Hepatic stellate cell (primary cell): Measurements from ENCODE around the gene PPP1R12C.
"Not testable (repeated sequence)": the region's sequence is repeated elsewhere in the genome, so short reads cannot be mapped to it uniquely, and the experiment has no call there.

Source experiments
- DNase-seq: peaks from one replicate; pipeline ENCODE4 v3.0.0; 2011; ENCODE audit warnings: low spot score

The PPP1R12C gene

GRCh38 chr19:55076321-55076720 is 41.1 kb downstream of the PPP1R12C start:
- DNase-seq, result no peak

- no peak for DNase-seq
These were observed 42.0 kb downstream of the PPP1R12C start, which contains the start of gene EPS8L1 for GRCh38 chr19:55075371-55075998. EPS8L1 (plus strand) TSS chr19:55075869; CDS start chr19:55076445, 576 bp downstream.

- no peak for DNase-seq
These were observed 45.5 kb downstream of the PPP1R12C start for GRCh38 chr19:55071913-55072312.

GRCh38 chr19:55071129-55071502 is 46.3 kb downstream of the PPP1R12C start:
- peak; percentile 83 for DNase-seq

GRCh38 chr19:55070466-55071128 is 46.8 kb downstream of the PPP1R12C start:
- DNase-seq, result no peak

GRCh38 chr19:55069865-55070197 is 47.6 kb downstream of the PPP1R12C start:
- no peak for DNase-seq

GRCh38 chr19:55068950-55069864 is 48.2 kb downstream of the PPP1R12C start:
- DNase-seq, result peak; percentile 60

- DNase-seq, result no peak
These were observed 49.6 kb downstream of the PPP1R12C start for GRCh38 chr19:55067869-55068268.

- no peak for DNase-seq
These were observed 51.2 kb downstream of the PPP1R12C start for GRCh38 chr19:55066107-55066709.

- not testable (repeated sequence) for DNase-seq
These were observed 51.9 kb downstream of the PPP1R12C start for GRCh38 chr19:55065516-55065915.

- no peak for DNase-seq
These were observed 54.0 kb downstream of the PPP1R12C start for GRCh38 chr19:55063492-55063843.

GRCh38 chr19:55062735-55063491 is 54.5 kb downstream of the PPP1R12C start, which contains the start of gene RDH13:
RDH13 (minus strand) TSS chr19:55063148; CDS start chr19:55063032, 116 bp downstream.
- DNase-seq, result peak; percentile 99

GRCh38 chr19:55060287-55060686 is 57.1 kb downstream of the PPP1R12C start:
- not testable (repeated sequence) for DNase-seq

GRCh38 chr19:55058781-55059610 is 58.4 kb downstream of the PPP1R12C start:
- no peak for DNase-seq

- DNase-seq, result no peak
These were observed 60.6 kb downstream of the PPP1R12C start for GRCh38 chr19:55056827-55057226.

- DNase-seq, result no peak
These were observed 63.7 kb downstream of the PPP1R12C start for GRCh38 chr19:55053735-55054134.

GRCh38 chr19:55050749-55051532 is 66.5 kb downstream of the PPP1R12C start:
- DNase-seq, result no peak

- no peak for DNase-seq
These were observed 69.0 kb downstream of the PPP1R12C start for GRCh38 chr19:55048446-55048845.

GRCh38 chr19:55047951-55048350 is 69.5 kb downstream of the PPP1R12C start:
- no peak for DNase-seq
